GM23248 (cell line): ENCODE results near the gene SH2D4B.

Source experiments
- EZH2 ChIP-seq: fragments of 200-600 bp; sonication (generic); IDR thresholded peaks from 2 replicates; pipeline ENCODE4 v1.6.1; 2018; ENCODE audit warnings: antibody characterized with exemption, mild to moderate bottlenecking; ENCODE audit not compliant: insufficient read depth, poor library complexity, severe bottlenecking
- EZH2phosphoT487 ChIP-seq: fragments of 200-600 bp; sonication (generic); IDR thresholded peaks from 2 replicates; pipeline ENCODE4 v1.6.1; 2018; ENCODE audit warnings: antibody characterized with exemption, moderate library complexity, mild to moderate bottlenecking, low read depth; ENCODE audit not compliant: insufficient read depth

GRCh38 chr10:80613466-80614170, 75.9 kb downstream of the SH2D4B start:
- no peak for TF ChIP-seq EZH2
- TF ChIP-seq EZH2phosphoT487 = no peak
